Activated CD8-positive, alpha-beta memory T cell treated with anti-CD3 and anti-CD28 coated beads for 1 hour (primary cell): Measurements from ENCODE around the gene EML6.

Source experiments
- DNase-seq, 2 donors: peaks; one replicate each; pipeline ENCODE4 v3.0.0-alpha.2; 2020; ENCODE audit warnings: low read depth in 1 of 2; ENCODE audit errors: extremely low read depth in 1 of 2

Gene EML6

DNA sequence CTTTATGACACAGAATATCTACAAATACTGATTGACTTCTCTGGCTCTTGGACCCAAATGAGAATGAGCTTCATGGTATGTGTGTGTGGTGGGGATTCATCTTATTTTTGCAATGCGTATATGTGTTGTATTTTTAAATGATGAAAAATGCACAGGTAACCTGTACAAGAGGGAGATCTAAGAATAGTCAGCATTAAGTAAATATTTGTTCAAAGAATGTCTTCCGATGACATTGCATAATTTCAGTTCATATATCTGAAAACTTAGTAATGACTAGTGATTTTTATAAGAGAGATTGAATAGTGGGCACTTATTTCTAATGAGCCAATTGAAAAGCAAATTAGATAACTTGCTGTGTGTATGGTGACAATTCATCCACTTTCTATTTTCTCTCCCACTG lies 66.4 kb downstream of the EML6 start:
- DNase-seq: no peak

DNA sequence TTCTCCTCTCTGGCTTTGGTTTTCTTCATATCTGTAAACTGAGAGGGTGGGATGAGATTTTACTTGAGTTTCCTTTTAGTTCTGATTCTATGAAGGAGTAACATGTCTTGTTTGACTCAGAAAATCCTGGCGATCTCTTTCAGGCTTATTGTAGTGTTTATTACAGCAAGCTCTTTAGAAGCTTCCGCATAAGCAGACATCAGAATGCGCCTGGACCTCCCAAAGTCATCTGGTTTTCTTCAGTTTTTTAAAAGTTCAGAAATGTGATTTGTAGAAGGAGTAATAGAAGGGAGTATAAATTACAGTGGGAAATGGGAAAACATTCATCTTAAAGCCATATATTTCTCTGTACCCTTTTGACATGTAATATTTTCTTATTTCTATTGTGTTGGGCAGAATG lies 68.4 kb downstream of the EML6 start:
- DNase-seq: no peak

GRCh38 chr2:54797307-54797706 lies 73.8 kb downstream of the EML6 start:
- no peak for DNase-seq

DNA sequence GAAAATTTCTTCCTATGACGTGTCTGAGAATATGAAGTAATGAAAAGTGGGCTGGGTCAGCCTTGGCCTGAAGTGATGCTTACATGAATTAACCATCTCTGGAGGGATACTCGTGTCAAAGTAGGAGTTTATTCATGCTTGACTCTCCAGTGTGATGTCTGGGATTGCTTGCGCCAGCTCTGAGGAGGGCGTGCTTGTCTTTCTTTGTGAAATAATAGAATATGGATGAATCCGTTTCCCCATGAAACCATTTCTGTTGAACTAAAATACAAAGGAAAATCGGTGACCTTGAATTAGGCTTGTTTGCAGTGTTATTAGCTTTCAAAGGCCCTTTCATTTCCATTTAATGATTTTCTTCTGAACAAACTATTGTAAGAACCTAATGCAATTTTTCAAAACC lies 77.9 kb downstream of the EML6 start:
- no peak for DNase-seq

DNA sequence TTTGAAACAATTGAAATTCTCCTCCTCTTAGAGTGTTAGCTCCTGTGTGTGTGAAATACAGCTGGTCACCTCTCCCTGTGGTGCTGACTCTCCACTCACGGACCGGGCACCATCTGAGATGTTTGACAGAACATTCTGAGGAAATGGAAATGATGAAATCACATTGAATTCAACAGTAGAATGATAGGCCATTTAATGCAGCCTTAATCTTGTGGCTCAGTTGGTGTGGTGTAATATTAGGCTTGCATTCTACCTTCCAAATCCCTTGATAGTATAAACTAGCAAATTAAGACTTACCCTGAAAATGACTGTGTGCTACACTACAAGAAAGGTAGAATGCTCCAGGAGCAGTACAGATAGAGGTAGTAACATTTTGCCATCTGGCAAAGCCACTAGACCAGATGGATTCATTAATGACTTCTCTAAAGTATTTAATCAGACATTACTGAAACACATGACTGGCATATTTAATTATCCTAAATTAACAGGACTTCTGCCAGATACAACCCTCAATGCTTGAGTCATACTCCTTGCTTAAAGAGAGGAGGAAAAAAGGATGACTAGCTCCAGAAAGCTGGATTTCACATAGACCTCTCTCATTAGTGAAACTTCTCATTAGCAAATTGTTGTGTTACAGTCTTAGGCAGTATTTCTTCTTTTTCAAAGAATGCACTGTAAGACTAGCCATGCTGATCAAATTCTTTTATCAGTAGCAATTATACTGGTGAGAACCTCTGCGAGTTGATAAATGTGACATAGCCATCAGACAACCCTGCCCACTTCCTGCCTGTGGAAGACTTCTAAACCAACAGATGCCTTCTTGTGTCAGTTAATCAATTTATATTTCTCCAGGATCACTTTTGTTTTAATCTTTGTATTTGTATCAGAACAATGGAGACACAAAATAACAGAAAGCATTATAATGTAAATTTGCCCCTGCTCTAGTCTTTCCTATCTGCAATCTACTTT lies 80.6 kb downstream of the EML6 start:
- DNase-seq: no peak

- no peak for DNase-seq
Observed at GRCh38 chr2:54805255-54805654, 81.8 kb downstream of the EML6 start.

DNA sequence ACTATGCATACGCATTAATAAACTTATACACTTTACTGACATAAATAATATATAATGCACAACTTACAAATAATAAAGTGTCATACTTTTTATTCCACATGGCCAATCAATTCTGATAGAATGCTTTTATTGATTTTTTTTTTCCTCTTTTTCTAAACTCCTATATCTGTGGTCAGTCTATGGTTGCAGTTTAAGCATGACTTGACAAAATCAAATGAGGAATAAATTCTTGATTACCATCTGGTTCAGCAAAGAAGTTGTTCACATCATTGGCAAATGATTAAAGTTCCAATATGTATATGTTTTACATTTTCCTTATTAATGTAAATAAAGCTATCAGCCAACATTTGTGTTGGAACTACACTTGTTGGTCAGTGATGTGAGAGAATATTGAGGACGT lies 83.5 kb downstream of the EML6 start:
- no peak for DNase-seq

- DNase-seq: no peak
Observed at GRCh38 chr2:54808661-54809060, 85.2 kb downstream of the EML6 start.

DNA sequence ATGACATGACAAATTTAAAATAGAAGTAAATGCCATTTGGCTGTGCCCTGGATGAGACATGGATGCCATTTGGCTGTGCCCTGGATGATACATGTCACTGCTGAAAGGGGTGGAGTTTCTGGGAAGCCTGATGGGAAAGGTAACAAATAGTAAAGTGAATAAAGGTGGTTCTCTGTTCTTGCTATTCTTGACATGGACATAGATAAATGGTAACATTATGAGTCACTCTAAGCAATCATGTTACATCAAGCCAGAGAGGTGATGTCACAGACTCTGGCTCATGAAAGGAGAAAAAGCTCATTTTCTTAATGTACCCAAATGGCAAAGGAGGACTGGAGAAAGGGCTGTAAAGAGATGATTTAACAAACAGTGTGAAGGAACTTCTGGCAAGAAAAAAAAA lies 86.4 kb downstream of the EML6 start:
- no peak for DNase-seq

DNA sequence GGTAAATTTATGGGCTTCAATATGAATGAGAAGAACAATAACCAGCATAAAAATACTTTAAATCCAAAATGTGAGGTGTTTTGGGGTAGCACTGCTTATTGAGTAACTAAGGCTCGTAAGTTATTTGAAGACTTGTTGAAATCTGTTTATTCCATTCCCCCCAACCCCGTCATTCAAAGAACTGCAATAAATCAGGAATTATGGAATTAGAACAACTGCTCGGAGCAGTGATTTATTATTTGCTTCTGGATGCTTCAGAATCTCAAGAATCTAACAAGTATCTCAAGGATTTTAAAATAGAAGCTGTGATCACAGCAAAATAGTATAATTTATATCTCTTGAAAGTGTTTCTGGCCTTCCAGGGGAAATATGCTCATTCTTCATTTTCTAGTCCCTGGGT lies 86.8 kb downstream of the EML6 start:
- DNase-seq: no peak

DNA sequence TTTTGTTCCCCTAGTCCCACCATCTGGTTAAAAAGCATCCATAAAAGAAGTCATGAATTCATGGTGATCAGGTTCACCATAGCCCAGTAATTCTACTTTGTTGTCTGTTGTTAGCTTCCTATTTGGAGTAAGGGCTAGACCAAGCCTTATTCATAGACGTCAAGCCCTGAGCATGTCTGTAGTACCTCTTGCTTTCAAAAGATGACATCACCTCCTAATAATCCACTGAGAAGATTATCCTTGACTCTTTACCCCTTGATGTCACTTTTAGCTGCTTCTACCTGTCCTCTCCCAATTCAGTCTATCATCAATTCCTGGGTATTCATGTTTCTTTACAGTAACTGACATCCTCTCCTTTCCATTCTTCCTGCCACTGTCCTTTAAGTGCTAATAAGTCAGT lies 90.1 kb downstream of the EML6 start:
- DNase-seq: no peak

- DNase-seq: no peak
Observed at GRCh38 chr2:54814389-54815147, 91.1 kb downstream of the EML6 start.

- DNase-seq: no peak
Observed at GRCh38 chr2:54815148-54815539, 91.7 kb downstream of the EML6 start.

- DNase-seq: no peak
Observed at GRCh38 chr2:54818226-54818625, 94.8 kb downstream of the EML6 start.

- DNase-seq: no peak
Observed at GRCh38 chr2:54820558-54820957, 97.1 kb downstream of the EML6 start.

GRCh38 chr2:54824567-54824966 lies 101.1 kb downstream of the EML6 start:
- DNase-seq: no peak

- DNase-seq: no peak
Observed at GRCh38 chr2:54830546-54830945, 107.1 kb downstream of the EML6 start.

GRCh38 chr2:54831480-54831879 lies 108.0 kb downstream of the EML6 start:
- DNase-seq: no peak

DNA sequence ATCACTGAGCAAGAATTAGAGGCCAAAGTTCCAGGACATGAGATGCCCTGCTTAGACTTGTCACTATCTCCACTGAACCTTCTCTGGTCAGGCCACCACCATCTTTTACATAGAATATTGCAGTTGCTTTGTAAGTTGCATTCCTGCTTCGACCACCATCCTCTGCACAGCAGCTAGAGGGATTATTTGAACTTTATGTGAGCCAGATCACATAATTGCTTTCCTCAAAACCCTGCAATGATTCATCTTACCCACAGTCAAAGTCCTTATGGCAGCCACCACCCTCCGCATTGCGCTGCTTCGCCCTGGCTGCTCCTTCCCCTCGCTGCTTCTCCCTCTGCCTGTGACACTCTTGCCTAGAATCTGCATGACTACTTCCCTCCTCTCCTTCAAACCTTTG lies 111.3 kb downstream of the EML6 start:
- no peak for DNase-seq

DNA sequence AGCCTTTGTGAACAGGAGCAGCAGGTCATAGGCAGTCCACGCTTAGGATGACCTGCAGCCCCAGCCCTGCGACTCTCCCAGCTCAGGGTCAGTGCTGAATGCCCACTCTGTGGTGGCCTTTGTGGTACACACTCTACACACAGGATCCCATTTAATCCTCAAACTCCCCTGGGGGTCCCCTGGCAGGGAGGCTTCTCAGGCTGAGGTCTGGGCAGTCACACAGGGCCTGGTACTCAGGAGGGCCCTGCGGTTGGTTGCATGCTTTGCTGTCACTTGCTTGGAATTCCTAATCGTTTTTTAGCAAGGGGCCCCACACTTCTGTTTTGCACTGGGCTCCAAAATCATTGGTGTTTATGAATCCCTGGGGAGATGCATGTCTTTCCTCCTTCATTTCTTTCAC lies 113.0 kb downstream of the EML6 start:
- DNase-seq: no peak

DNA sequence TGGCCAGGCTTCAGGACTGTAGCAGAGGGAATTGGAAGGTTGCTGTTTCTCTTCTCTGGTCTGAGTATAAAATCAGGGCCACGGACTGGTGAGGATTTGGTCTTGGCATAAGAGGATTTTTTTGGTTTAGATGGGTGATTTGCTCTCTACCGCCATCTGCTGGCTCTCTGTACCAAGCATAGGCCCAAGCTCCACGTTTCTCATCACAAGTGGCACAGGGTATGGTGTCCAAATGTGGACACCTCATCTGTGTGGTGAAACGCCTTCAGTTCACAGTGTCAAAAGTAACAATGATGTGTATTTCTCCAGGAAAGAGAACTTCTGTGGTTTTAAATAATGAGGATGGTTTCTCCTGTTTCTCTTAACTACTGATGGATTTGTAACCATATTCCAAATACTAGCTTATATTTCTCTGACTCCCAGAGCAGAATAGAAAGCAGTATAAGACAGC lies 115.1 kb downstream of the EML6 start:
- peak; percentile 13 to 39 for DNase-seq
